K562 treated with DMSO at 1 percent for 24 hours (cell line): ENCODE data around the gene DLX3. TPM values are rescaled to one million over a fixed set of nuclear protein-coding genes. Genes with fewer than 3 reads are reported as not detected.

Source experiments
- total RNA-seq: library from RNA; unstranded; fragments of 300-600 nt; gene quantifications from 2 replicates; pipeline ENCODE4 v1.2.3, GENCODE V29; 2022; ENCODE audit warnings: low read depth; ENCODE audit not compliant: insufficient read depth

The DLX3 gene
- not detected in 2 replicates for total RNA-seq

DNA sequence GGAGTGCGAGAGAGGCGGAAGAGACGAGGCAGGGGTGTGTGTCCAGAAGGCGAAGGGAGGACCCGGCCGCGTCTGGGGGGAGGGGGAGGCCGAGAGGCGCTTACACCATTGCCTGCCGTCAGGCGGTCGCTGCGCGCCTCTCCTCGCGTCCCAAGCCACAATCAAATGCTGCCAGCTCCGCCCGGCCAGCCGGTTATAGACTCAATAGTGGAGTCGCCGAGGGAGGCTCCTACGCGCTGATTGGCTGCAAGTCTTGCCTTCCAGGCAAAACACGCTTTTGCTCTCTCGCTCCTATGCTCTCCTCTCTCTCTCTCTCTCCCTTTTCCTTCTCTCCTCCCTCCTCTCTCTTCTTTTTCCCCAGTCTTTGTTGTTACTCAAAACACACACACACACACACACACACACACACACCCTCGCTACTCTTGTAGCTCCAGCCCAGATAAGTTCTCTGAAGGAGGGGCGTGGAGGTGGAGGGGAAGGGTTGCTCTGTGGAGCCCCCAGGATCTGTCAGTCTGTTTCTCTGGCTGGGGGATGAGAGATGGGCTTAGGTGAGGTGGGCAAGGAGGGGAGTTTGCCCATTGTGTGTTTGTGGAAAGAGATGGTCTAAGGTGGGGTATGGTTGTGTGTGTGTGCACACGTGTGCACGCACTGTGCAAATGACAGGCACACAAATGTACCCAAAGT, at the start of gene DLX3:
DLX3 (minus strand) TSS at position 170 of the 684 bp plus-strand sequence. CDS start 226 bp downstream, outside the sequence.

DNA sequence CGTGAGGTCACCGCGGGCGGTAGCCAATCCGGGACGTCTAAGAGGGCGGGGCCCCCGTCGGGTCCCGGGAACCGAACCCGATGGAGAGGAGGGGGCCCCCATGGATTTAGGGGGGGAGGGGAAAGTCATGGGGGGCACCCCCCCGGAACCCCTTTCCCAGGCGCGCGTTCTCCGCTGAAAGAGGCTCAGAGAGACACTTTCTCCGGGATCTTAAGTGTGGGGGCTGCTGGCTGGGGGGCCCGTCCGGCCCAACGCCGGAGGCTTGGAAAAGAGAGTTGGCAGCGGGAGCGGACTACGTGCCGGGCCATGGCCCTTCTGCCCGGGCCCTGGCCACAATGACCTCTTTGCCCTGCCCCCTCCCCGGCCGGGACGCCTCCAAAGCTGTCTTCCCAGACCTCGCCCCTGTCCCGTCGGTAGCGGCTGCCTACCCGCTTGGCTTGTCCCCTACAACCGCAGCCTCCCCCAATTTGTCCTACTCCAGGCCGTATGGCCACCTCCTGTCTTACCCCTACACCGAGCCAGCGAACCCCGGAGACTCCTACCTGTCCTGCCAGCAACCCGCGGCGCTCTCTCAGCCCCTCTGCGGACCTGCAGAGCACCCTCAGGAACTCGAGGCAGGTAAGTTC, 25.8 kb downstream of the DLX3 start, which contains the start of gene DLX4:
DLX4 (plus strand) TSS at position 57 of the 626 bp plus-strand sequence; CDS start at position 336, 279 bp downstream.

Other genes with a start within 250 kb of the DLX3 start
- 103 and 107 TPM in 2 replicates for gene FAM117A, start 231.1 kb downstream of the DLX3 start, total RNA-seq
- 19.7 and 20.5 TPM in 2 replicates for gene KAT7, start 206.5 kb downstream of the DLX3 start, total RNA-seq
- not detected in 2 replicates for gene TAC4, start 147.2 kb downstream of the DLX3 start, total RNA-seq
- gene DLX4, start 26.0 kb downstream of the DLX3 start, total RNA-seq, result 7.1 and 7.3 TPM in 2 replicates
- gene ITGA3, start 60.9 kb upstream of the DLX3 start, total RNA-seq, result 2.2 and 2.4 TPM in 2 replicates
- gene PDK2, start 100.1 kb upstream of the DLX3 start, total RNA-seq, result 0.92 and 2.0 TPM in 2 replicates
- 0.14 and 0.30 TPM in 2 replicates for gene SAMD14, start 134.9 kb upstream of the DLX3 start, total RNA-seq
- gene PPP1R9B, start 155.5 kb upstream of the DLX3 start, total RNA-seq, result 42.0 and 44.4 TPM in 2 replicates
- gene SGCA, start 170.8 kb upstream of the DLX3 start, total RNA-seq, result not detected in 2 replicates
- 3.7 and 4.8 TPM in 2 replicates for gene COL1A1, start 206.4 kb upstream of the DLX3 start, total RNA-seq